Smooth muscle cell (in vitro differentiated cells): Measurements from ENCODE around the gene TENM4. TPM values are rescaled to one million over a fixed set of nuclear protein-coding genes. Genes with fewer than 3 reads are reported as not detected.
A peak's percentile ranks its signal among the peaks of the same experiment; 100 is the strongest.

Experiments
- DNase-seq: peaks from one replicate; lab custom pipeline; 2025; ENCODE audit not compliant: unreplicated experiment; lab: John Stamatoyannopoulos, UW
- H2AFZ ChIP-seq: fragments of 200-600 bp; sonication (generic); 2 replicates; pipeline ENCODE4 v1.6.0; 2016; ENCODE audit warnings: antibody characterized with exemption, low read depth, mild to moderate bottlenecking
- H3F3A ChIP-seq: fragments of 200-600 bp; sonication (generic); 2 replicates; pipeline ENCODE4 v1.6.0; 2017; ENCODE audit warnings: antibody characterized with exemption, low read depth
- H3K27ac ChIP-seq: fragments of 200-600 bp; sonication (generic); 2 replicates; pipeline ENCODE4 v1.5.1; 2016; ENCODE audit warnings: low read depth, mild to moderate bottlenecking
- H3K27me3 ChIP-seq: fragments of 200-600 bp; sonication (generic); 2 replicates; pipeline ENCODE4 v1.6.1; 2016; ENCODE audit warnings: low read depth, mild to moderate bottlenecking
- H3K36me3 ChIP-seq: fragments of 200-600 bp; sonication (generic); 2 replicates; pipeline ENCODE4 v1.5.1; 2016; ENCODE audit warnings: low read depth
- H3K4me1 ChIP-seq: fragments of 200-600 bp; sonication (generic); 2 replicates; pipeline ENCODE4 v1.5.1; 2016; ENCODE audit warnings: low read depth
- H3K4me2 ChIP-seq: fragments of 200-600 bp; sonication (generic); 2 replicates; pipeline ENCODE4 v1.6.0; 2016; ENCODE audit warnings: mild to moderate bottlenecking
- H3K4me3 ChIP-seq: fragments of 200-600 bp; sonication (generic); 2 replicates; pipeline ENCODE4 v1.5.1; 2016; ENCODE audit warnings: mild to moderate bottlenecking
- H3K79me2 ChIP-seq: fragments of 200-600 bp; sonication (generic); 2 replicates; pipeline ENCODE4 v1.6.0; 2016; ENCODE audit warnings: low read depth, mild to moderate bottlenecking
- H3K9ac ChIP-seq: fragments of 200-600 bp; sonication (generic); 2 replicates; pipeline ENCODE4 v1.6.0; 2016; ENCODE audit warnings: low read depth
- H3K9me3 ChIP-seq: fragments of 200-600 bp; sonication (generic); replicated peaks from 2 replicates; pipeline ENCODE4 v1.5.1; 2016; ENCODE audit warnings: low read depth
- H4K20me1 ChIP-seq: fragments of 200-600 bp; sonication (generic); 2 replicates; pipeline ENCODE4 v1.6.0; 2016; ENCODE audit warnings: low read depth
- WGBS: methylation state at CpG from one replicate; pipeline ENCODE4 v1.1.7; 2016; ENCODE audit warnings: low lambda C conversion rate; 5-methylcytosine and 5-hydroxymethylcytosine counted together
- polyA plus RNA-seq: library from polyadenylated mRNA; unstranded; fragments of >200 nt; fragmentation: Nextera tagmentation; extraction: Ambion mirVana; gene quantifications from 2 replicates; pipeline ENCODE4 v1.2.1, GENCODE V29; 2016
- total RNA-seq: library from RNA; depleted of rRNA; stranded (reverse); fragments of >200 nt; gene quantifications from 2 replicates; pipeline ENCODE4 v1.2.3, GENCODE V29; 2014
- TF ChIP-seq, protein P1 (sequence below): fragments of 200-600 bp; sonication (generic); IDR thresholded peaks from 2 replicates; pipeline ENCODE4 v1.5.1; 2017; ENCODE audit warnings: borderline replicate concordance, mild to moderate bottlenecking, antibody characterized with exemption; ENCODE audit not compliant: insufficient read depth, poor library complexity, severe bottlenecking

The TENM4 gene
- total and polyA plus RNA-seq, 2 experiments from 2014 or later: 31.6 to 38.2 TPM

DNA sequence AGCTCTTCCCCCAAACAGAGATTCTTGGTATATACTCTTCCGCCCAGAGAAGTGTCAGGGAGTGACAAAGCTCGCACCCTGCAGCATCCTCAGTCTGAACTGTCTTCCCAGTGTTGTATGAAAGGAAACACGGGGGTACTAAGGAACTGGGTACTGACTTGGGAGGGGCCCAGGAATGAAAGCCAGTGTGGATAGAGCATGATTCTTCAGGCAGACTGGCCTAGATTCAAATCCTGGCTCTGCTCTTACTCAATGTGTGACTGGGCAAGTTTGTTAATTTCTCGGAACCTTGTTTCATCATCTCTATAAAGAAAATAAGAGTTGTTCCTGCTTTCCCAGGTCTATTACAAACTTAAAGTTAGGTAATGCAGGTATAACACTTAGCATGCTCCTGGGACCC is 600.2 kb downstream of the TENM4 start:
- no peaks in the 10 kb centered on the region for H4K20me1 ChIP-seq
- TF ChIP-seq, protein P1, sequence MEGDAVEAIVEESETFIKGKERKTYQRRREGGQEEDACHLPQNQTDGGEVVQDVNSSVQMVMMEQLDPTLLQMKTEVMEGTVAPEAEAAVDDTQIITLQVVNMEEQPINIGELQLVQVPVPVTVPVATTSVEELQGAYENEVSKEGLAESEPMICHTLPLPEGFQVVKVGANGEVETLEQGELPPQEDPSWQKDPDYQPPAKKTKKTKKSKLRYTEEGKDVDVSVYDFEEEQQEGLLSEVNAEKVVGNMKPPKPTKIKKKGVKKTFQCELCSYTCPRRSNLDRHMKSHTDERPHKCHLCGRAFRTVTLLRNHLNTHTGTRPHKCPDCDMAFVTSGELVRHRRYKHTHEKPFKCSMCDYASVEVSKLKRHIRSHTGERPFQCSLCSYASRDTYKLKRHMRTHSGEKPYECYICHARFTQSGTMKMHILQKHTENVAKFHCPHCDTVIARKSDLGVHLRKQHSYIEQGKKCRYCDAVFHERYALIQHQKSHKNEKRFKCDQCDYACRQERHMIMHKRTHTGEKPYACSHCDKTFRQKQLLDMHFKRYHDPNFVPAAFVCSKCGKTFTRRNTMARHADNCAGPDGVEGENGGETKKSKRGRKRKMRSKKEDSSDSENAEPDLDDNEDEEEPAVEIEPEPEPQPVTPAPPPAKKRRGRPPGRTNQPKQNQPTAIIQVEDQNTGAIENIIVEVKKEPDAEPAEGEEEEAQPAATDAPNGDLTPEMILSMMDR: no peak
- H3K4me2 ChIP-seq: peak overlapping the region; percentile 56
- H3K4me1 ChIP-seq: no peaks in the 10 kb centered on the region
- no peak for DNase-seq
- H2AFZ ChIP-seq: no peak overlapping the region
- no peak overlapping the region for H3K9ac ChIP-seq
- H3F3A ChIP-seq: peaks cover 16% of the 10 kb centered on the region
- no peak overlapping the region for H3K4me3 ChIP-seq
- no peaks in the 10 kb centered on the region for H3K9me3 ChIP-seq
- H3K27ac ChIP-seq: peak overlapping the region; percentile 70
- WGBS: 46% methylated on average over 4 of the region's 4 CpGs
- no peaks in the 10 kb centered on the region for H3K79me2 ChIP-seq
- no peaks in the 10 kb centered on the region for H3K36me3 ChIP-seq
- H3K27me3 ChIP-seq: no peaks in the 10 kb centered on the region

DNA sequence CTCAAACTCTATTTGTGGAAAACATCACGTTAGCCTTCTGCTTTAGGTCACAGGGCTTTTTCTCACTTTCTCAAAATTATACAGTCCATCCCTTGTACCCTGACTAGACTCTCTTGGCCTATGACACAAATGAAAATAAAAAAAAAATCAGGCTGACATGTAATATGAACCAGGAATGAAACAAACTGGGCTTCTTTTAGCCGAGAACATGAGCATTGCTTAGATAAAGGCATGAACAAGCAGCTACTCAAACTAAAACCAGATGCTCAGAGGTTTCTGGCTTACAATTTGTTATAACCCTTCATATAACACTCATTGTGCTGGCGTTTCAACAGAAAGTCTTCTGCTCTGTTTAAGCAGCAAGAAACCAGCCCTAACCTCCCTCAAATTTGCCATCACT is 600.6 kb downstream of the TENM4 start:
- H3K9ac ChIP-seq: no peak overlapping the region
- no peaks in the 10 kb centered on the region for H3K9me3 ChIP-seq
- H3K27ac ChIP-seq: peak overlapping the region; percentile 70
- H3K4me3 ChIP-seq: no peak overlapping the region
- TF ChIP-seq, protein P1: no peak
- no peak overlapping the region for H2AFZ ChIP-seq
- WGBS: 19% methylated on average over 3 of the region's 3 CpGs
- peak overlapping the region; percentile 56 for H3K4me2 ChIP-seq
- no peak for DNase-seq
- H3K36me3 ChIP-seq: no peaks in the 10 kb centered on the region
- H4K20me1 ChIP-seq: no peaks in the 10 kb centered on the region
- H3K79me2 ChIP-seq: no peaks in the 10 kb centered on the region
- peaks cover 16% of the 10 kb centered on the region for H3F3A ChIP-seq
- H3K27me3 ChIP-seq: no peaks in the 10 kb centered on the region
- H3K4me1 ChIP-seq: no peaks in the 10 kb centered on the region

GRCh38 chr11:78838417-78838816 is 602.4 kb downstream of the TENM4 start:
- Histone ChIP-seq H3K36me3 (no peaks in the 10 kb centered on the region), H3K79me2 (no peaks in the 10 kb centered on the region), H4K20me1 (no peaks in the 10 kb centered on the region), H3K27ac (no peak overlapping the region), H3K4me3 (no peak overlapping the region), H3K9ac (no peak overlapping the region), H3K9me3 (no peaks in the 10 kb centered on the region), H3F3A (peaks cover 18% of the 10 kb centered on the region), H2AFZ (no peak overlapping the region), H3K4me2 (no peak overlapping the region), H3K27me3 (no peaks in the 10 kb centered on the region), H3K4me1 (no peaks in the 10 kb centered on the region)
- DNase-seq: no peak
- 72% methylated on average over 2 of the region's 2 CpGs for WGBS
- TF ChIP-seq, protein P1: no peak

DNA sequence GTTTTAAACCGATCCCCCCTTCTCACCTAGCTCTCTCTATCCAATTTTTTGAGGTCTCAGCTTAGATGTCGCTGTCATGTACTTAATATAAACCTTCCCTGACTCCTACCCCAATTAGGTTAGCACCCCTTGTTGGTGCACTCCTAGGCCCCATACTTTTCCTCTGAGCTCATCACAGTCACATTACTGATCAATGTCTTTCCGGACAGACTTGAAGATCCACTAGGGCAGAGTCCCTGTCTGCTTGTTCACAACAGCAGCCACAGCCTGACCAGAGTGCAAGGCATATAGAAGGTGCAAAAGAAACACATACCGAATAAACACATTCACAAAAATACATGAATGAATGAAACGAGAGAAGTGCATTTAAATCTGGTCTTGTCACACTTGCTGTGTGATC is 605.2 kb downstream of the TENM4 start:
- Histone ChIP-seq H4K20me1 (no peaks in the 10 kb centered on the region), H3K4me2 (no peak overlapping the region), H3K9ac (no peak overlapping the region), H3K9me3 (no peaks in the 10 kb centered on the region), H2AFZ (no peak overlapping the region), H3K27ac (no peak overlapping the region), H3K27me3 (no peaks in the 10 kb centered on the region), H3K4me1 (no peaks in the 10 kb centered on the region), H3K4me3 (no peak overlapping the region), H3K79me2 (no peaks in the 10 kb centered on the region), H3F3A (peaks cover 11% of the 10 kb centered on the region), H3K36me3 (no peaks in the 10 kb centered on the region)
- 92% methylated on average over 5 of the region's 5 CpGs for WGBS
- TF ChIP-seq, protein P1: no peak
- no peak for DNase-seq
